ENCODE results near the gene PARD3. TPM values are rescaled to one million over a fixed set of nuclear protein-coding genes. Genes with fewer than 3 reads are reported as not detected.

The PARD3 gene
- total RNA-seq, 4 donors from 2014 or later, result 98.9 to 122 (median 105) TPM

DNA sequence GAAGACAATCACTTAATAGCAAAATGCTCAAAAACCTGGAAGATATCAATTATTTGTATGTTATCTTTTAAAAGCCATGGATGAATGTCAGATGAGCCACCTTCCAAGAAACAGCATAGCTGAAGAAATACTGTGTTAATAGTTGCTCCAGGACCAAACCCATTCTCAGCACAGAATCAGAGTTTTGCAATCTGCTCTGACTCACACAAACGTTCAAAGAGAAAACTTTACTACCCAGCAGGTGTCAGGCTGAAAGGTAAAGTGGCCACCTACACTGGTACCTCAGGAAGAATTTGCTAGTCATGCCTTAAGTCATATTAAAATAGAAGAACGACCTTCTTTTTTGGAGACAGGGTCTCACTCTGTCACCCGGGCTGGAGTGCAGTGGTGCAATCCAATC, 526.5 kb downstream of the PARD3 start:
- DNase-seq (ENCODE audit: extremely low spot score), result no peak
- intact Hi-C loops (cut with DNase I), result no loop called here
- no peaks in the 10 kb centered on the region for H3K27me3 ChIP-seq
- H3K36me3 ChIP-seq, result no peaks in the 10 kb centered on the region
- H3K9me3 ChIP-seq, result no peaks in the 10 kb centered on the region
- peaks cover 4 to 24% (median 13%) of the 10 kb centered on the region in 4 donors for H3K4me1 ChIP-seq
- no peak overlapping the region for H3K4me3 ChIP-seq
- WGBS, result 79% methylated on average over 3 of the region's 3 CpGs
- TF ChIP-seq EP300 (IDR thresholded peaks at IDR 0.05) (no peak), POLR2A (IDR thresholded peaks at IDR 0.05; ENCODE audit: low read depth) (no peak), POLR2AphosphoS5 (IDR thresholded peaks at IDR 0.05) (no peak)
- TF ChIP-seq, protein P1, sequence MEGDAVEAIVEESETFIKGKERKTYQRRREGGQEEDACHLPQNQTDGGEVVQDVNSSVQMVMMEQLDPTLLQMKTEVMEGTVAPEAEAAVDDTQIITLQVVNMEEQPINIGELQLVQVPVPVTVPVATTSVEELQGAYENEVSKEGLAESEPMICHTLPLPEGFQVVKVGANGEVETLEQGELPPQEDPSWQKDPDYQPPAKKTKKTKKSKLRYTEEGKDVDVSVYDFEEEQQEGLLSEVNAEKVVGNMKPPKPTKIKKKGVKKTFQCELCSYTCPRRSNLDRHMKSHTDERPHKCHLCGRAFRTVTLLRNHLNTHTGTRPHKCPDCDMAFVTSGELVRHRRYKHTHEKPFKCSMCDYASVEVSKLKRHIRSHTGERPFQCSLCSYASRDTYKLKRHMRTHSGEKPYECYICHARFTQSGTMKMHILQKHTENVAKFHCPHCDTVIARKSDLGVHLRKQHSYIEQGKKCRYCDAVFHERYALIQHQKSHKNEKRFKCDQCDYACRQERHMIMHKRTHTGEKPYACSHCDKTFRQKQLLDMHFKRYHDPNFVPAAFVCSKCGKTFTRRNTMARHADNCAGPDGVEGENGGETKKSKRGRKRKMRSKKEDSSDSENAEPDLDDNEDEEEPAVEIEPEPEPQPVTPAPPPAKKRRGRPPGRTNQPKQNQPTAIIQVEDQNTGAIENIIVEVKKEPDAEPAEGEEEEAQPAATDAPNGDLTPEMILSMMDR (IDR thresholded peaks at IDR 0.05), result no peak
- H3K27ac ChIP-seq (replicated peaks in 1 of 4), result no peak overlapping the region

DNA sequence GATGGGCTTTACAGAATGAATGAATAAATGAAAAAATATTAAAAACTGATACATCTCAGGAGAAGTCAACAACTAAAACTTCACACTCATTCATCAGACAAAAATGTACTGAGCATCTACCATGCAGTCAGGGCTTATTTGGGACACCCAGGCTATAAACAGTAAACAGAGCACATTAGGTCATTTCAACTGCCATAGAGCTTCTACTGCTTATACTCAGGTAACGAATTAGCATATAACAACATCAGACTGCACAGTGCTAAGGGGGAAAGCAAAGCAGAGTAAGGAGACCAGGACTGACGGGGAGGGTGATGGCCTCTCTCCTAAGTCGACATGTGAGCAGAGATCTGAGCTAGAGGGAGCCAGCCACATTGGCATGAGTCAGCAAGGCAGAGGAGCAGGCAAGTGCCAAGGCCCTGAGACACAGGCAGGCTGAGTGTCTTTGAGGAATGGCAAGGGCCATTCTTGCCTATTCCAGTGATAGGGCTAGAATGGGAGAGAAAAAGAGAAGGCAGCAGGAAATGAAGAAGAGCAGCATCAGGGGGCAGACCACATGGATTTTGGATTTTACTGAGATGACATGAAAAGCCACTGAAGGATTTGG, 528.9 kb downstream of the PARD3 start:
- Histone ChIP-seq H3K27ac (replicated peaks in 1 of 4) (no peak overlapping the region), H3K4me3 (no peak overlapping the region), H3K27me3 (no peaks in the 10 kb centered on the region), H3K4me1 (peaks cover 2 to 20% (median 12%) of the 10 kb centered on the region in 4 donors), H3K9me3 (no peaks in the 10 kb centered on the region), H3K36me3 (no peaks in the 10 kb centered on the region)
- WGBS, result 87% methylated on average over 3 of the region's 3 CpGs
- intact Hi-C loops (cut with DNase I), result no loop called here
- TF ChIP-seq EP300 (IDR thresholded peaks at IDR 0.05), result no peak
- no peak for TF ChIP-seq POLR2A (IDR thresholded peaks at IDR 0.05; ENCODE audit: low read depth)
- TF ChIP-seq, protein P1 (IDR thresholded peaks at IDR 0.05), result no peak
- TF ChIP-seq POLR2AphosphoS5 (IDR thresholded peaks at IDR 0.05), result no peak
- DNase-seq (ENCODE audit: extremely low spot score), result no peak

DNA sequence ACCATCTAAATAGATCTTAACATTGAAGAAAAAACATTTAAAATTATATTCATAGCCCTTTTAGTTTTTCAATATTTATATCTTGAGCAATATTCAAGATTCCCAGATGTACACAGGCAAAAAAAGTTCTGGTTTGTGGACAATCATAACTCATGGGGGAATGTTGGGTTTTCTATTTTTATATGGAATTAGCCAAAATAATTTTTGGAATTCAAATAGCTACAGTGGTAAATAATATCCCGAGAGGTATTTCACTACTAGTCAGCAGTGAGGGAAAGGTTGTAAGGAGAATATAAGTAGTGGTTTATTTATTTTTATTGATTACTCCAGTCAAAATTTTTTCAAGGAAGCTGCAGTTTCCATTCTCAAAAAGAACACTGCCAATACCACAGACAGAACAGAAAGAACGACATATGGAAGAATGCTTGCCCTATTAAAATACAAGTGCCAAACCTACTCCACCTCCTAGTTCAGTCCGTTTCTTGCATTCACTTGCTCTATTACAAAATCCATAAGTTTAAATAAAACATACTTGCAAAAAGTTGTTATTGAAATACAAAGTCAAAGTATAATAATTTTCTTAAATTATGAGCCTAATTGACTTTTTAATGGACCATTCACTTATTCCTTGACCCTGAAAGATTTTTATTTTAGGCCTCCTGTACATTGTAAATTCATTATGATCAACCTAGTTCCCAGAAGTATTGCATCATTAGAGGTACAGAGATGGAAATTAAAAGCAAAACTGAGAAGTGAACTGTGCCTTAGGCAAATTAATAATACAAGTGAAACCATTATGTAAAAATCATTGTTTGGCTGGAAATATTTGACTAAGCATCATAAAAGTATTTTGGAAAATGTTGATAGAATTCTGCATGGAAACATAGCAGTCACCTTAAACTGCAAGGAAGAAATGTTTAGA, 533.2 kb downstream of the PARD3 start:
- no peak for TF ChIP-seq POLR2AphosphoS5 (IDR thresholded peaks at IDR 0.05)
- no peak for TF ChIP-seq EP300 (IDR thresholded peaks at IDR 0.05)
- TF ChIP-seq, protein P1 (IDR thresholded peaks at IDR 0.05), result no peak
- no peak for TF ChIP-seq POLR2A (IDR thresholded peaks at IDR 0.05; ENCODE audit: low read depth)
- Histone ChIP-seq H3K36me3 (no peaks in the 10 kb centered on the region), H3K4me1 (peaks cover 3 to 16% (median 9%) of the 10 kb centered on the region in 4 donors), H3K27me3 (no peaks in the 10 kb centered on the region), H3K4me3 (no peak overlapping the region), H3K27ac (replicated peaks in 1 of 4) (no peak overlapping the region), H3K9me3 (no peaks in the 10 kb centered on the region)
- intact Hi-C loops (cut with DNase I), result no loop called here
- WGBS, result 86% methylated on average over 3 of the region's 3 CpGs
- no peak for DNase-seq (ENCODE audit: extremely low spot score)

DNA sequence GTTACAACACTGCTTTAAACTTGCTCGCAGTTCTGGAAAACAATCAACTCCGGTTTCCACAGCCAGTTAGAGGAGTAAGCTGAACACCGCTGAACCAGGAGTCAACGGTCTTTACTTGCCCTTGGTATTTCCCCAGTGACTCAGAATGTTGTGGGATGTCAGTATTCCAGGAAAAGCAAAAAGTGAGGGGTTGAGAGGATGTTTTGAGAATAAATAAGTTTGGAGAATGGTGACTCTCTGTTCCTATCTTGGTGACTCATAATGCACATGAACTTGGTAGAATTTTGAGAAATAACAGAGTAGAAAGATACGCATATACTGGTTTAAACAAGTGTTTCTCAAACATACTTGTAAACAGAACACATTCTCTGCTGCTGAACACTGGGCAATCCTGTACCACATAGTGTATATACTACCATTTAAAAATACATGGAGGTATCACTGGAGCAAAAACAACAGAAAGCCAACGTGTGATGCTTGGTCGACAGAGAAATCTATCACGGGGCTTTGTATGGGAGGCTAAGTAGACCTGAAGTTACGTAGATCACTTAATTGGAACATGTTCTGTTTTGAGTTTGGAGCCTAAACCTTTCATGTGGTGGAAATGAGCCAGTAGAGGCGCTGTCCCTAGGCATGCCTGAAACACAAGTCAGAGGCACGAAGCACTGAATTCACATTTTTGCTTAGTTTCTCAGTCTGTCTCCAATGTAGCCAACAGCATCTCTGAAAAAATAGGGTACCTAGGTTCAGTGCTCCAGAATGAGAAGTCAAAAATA, 534.3 kb downstream of the PARD3 start:
- peak overlapping the region in 3 of 4 donors; percentile 38 to 53 (median 48) for H3K27ac ChIP-seq (replicated peaks in 1 of 4)
- H3K4me3 ChIP-seq, result no peak overlapping the region
- intact Hi-C loops (cut with DNase I), result no loop called here
- H3K4me1 ChIP-seq, result peaks cover 3 to 10% (median 8%) of the 10 kb centered on the region in 4 donors
- WGBS, result 76% methylated on average over 11 of the region's 11 CpGs
- no peaks in the 10 kb centered on the region for H3K36me3 ChIP-seq
- no peak for DNase-seq (ENCODE audit: extremely low spot score)
- TF ChIP-seq POLR2A (IDR thresholded peaks at IDR 0.05; ENCODE audit: low read depth), result no peak
- TF ChIP-seq POLR2AphosphoS5 (IDR thresholded peaks at IDR 0.05), result peak in 1 of 2 donors; percentile 45
- H3K9me3 ChIP-seq, result no peaks in the 10 kb centered on the region
- H3K27me3 ChIP-seq, result no peaks in the 10 kb centered on the region
